ENCODE measurements around the gene S1PR4. TPM values are rescaled to one million over a fixed set of nuclear protein-coding genes. Genes with fewer than 3 reads are reported as not detected.

Gene S1PR4
- polyA plus RNA-seq, 1 of the 3 experiments (the other 2 are of a cell fraction): not detected

GRCh38 chr19:3163230-3163886 lies 15.2 kb upstream of the S1PR4 start:
- H3K9ac ChIP-seq: no peak overlapping the region
- no peak for TF ChIP-seq RCOR1 (IDR thresholded peaks at IDR 0.05; ENCODE audit: low read length)
- TF ChIP-seq RAD21 (IDR thresholded peaks at IDR 0.05; ENCODE audit: low read length): peak; percentile 91
- TF ChIP-seq FOXM1 (IDR thresholded peaks at IDR 0.05; ENCODE audit: low read depth): no peak
- TF ChIP-seq GABPA (IDR thresholded peaks at IDR 0.05; ENCODE audit: low read depth): no peak
- TF ChIP-seq MAX (IDR thresholded peaks at IDR 0.05; ENCODE audit: low read depth): no peak
- TF ChIP-seq EP300 (IDR thresholded peaks at IDR 0.05; ENCODE audit: borderline replicate concordance in 1 of 2, low read depth in 1 of 2, low read length in 1 of 2): no peak
- peak; percentile 87 for TF ChIP-seq SMC3 (IDR thresholded peaks at IDR 0.05; ENCODE audit: low read depth, low read length)
- TF ChIP-seq SIN3A (IDR thresholded peaks at IDR 0.05; ENCODE audit: borderline replicate concordance, low read depth, low read length): no peak
- TF ChIP-seq NRF1 (IDR thresholded peaks at IDR 0.05; ENCODE audit: low read depth, low read length): no peak
- TF ChIP-seq YY1 (IDR thresholded peaks at IDR 0.05; ENCODE audit: low read depth): no peak
- no peak for TF ChIP-seq ZBTB33 (IDR thresholded peaks at IDR 0.05; ENCODE audit: borderline replicate concordance, low read depth)
- TF ChIP-seq CTCF (IDR thresholded peaks at IDR 0.05): peak; percentile 92
- no peak for TF ChIP-seq EZH2phosphoT487 (IDR thresholded peaks at IDR 0.05; ENCODE audit: borderline replicate concordance, low read depth)
- no peak; the same call in 1 of the 2 replicates for TF ChIP-seq FOSL2 (IDR thresholded peaks at IDR 0.05; ENCODE audit: borderline replicate concordance, low read depth)
- TF ChIP-seq FOXJ3 (CRISPR knock-in tag; IDR thresholded peaks at IDR 0.05): no peak
- no peak for TF ChIP-seq MXI1 (IDR thresholded peaks at IDR 0.05; ENCODE audit: low read depth, low read length)
- TF ChIP-seq USF1 (IDR thresholded peaks at IDR 0.05; ENCODE audit: borderline replicate concordance, low read depth): no peak
- TF ChIP-seq POLR2AphosphoS5 (IDR thresholded peaks at IDR 0.05; ENCODE audit: low read depth, low read length): no peak
- TF ChIP-seq JUND (IDR thresholded peaks at IDR 0.05): no peak
- TF ChIP-seq TAF1 (IDR thresholded peaks at IDR 0.05; ENCODE audit: borderline replicate concordance, low read depth, low read length): no peak
- TF ChIP-seq GATA2 (CRISPR knock-in tag; IDR thresholded peaks at IDR 0.05): no peak
- no peak for TF ChIP-seq TEAD4 (IDR thresholded peaks at IDR 0.05; ENCODE audit: borderline replicate concordance, insufficient read depth)
- no peak for TF ChIP-seq RXRA (IDR thresholded peaks at IDR 0.05; ENCODE audit: borderline replicate concordance, low read depth)
- no peak for TF ChIP-seq NFIC (IDR thresholded peaks at IDR 0.05; ENCODE audit: borderline replicate concordance)
- no peak for TF ChIP-seq RFX5 (IDR thresholded peaks at IDR 0.05; ENCODE audit: low read length)
- TF ChIP-seq TCF12 (IDR thresholded peaks at IDR 0.05): no peak
- no peaks in the 10 kb centered on the region for H3K27me3 ChIP-seq (ENCODE audit: insufficient read depth)
- H3K36me3 ChIP-seq (replicated peaks in 1 of 2; ENCODE audit: control insufficient read depth in 1 of 2, insufficient read depth in 2 of 2, low read length in 1 of 2): no peaks in the 10 kb centered on the region
- H3K4me2 ChIP-seq: peak overlapping the region; percentile 53; the same call in 1 of the 2 replicates
- no peak overlapping the region for H3K27ac ChIP-seq (ENCODE audit: low read depth in 2 of 2, low read length in 1 of 2)
- no peaks in the 10 kb centered on the region for H3K9me3 ChIP-seq
- no peaks in the 10 kb centered on the region for H3K9me2 ChIP-seq
- 2% methylated on average over 22 of the region's 27 CpGs for WGBS (ENCODE audit: low lambda C conversion rate)
- ChIA-PET POLR2A (interaction anchor here (0.6 kb wide), 1 partner anchor 127 kb away, joined by 5 read pairs; no protein-coding TSS in a partner anchor), CTCF (interaction anchor here (0.6 to 3.9 kb wide), 30 partner anchors 8 to 276 kb away, joined by 3 to 58 read pairs (median 4); partner anchors contain the start of gene S1PR4)
- peak overlapping the region; percentile 32 for H2AFZ ChIP-seq (ENCODE audit: low read depth)
- H3K79me2 ChIP-seq (ENCODE audit: insufficient read depth): no peaks in the 10 kb centered on the region
- peak; percentile 93 for DNase-seq
- no peaks in the 10 kb centered on the region; a peak in 1 of 4 replicates for H3K4me1 ChIP-seq (ENCODE audit: control insufficient read depth in 1 of 2, insufficient read depth in 2 of 2, low read depth in 1 of 2, low read length in 1 of 2)
- peak overlapping the region in 1 of 2 experiments; percentile 19; a peak in 2 of 4 replicates for H3K4me3 ChIP-seq (ENCODE audit: low read depth in 2 of 2, low read length in 1 of 2)
- no peaks in the 10 kb centered on the region for H4K20me1 ChIP-seq (ENCODE audit: insufficient read depth)
- peaks cover 3% of the 10 kb centered on the region for H3F3A ChIP-seq (replicated peaks; ENCODE audit: insufficient read depth)
